SK-MEL-5 (cell line): ENCODE data around the gene NFIB. TPM values are rescaled to one million over a fixed set of nuclear protein-coding genes. Genes with fewer than 3 reads are reported as not detected.

ENCODE experiments used
- DNase-seq: peaks from one replicate; pipeline ENCODE4 v3.0.0-alpha.2; 2016; ENCODE audit warnings: low read depth, low spot score
- in situ Hi-C: cut with HindIII; loops from 2 replicates; pipeline ENCODE4 v1.10.0; 2016; ENCODE audit warnings: low sequenced_read_pairs, high pct_unique_total_duplicates, low pct_unique_long_range_greater_than_20kb
- total RNA-seq: library from RNA; depleted of rRNA; stranded (reverse); fragments of >200 nt; shearing (Covaris generic); gene quantifications from 2 replicates; pipeline ENCODE4 v1.2.3, GENCODE V29; 2014

NFIB gene
- total RNA-seq, 1 experiment from 2014 or later, result 11.7 TPM

GRCh38 chr9:14323985-14324650, 10.2 kb upstream of the NFIB start:
- in situ Hi-C loops, result no loop called here
- DNase-seq, result no peak

GRCh38 chr9:14323083-14323971, 9.4 kb upstream of the NFIB start:
- in situ Hi-C loops, result no loop called here

DNA sequence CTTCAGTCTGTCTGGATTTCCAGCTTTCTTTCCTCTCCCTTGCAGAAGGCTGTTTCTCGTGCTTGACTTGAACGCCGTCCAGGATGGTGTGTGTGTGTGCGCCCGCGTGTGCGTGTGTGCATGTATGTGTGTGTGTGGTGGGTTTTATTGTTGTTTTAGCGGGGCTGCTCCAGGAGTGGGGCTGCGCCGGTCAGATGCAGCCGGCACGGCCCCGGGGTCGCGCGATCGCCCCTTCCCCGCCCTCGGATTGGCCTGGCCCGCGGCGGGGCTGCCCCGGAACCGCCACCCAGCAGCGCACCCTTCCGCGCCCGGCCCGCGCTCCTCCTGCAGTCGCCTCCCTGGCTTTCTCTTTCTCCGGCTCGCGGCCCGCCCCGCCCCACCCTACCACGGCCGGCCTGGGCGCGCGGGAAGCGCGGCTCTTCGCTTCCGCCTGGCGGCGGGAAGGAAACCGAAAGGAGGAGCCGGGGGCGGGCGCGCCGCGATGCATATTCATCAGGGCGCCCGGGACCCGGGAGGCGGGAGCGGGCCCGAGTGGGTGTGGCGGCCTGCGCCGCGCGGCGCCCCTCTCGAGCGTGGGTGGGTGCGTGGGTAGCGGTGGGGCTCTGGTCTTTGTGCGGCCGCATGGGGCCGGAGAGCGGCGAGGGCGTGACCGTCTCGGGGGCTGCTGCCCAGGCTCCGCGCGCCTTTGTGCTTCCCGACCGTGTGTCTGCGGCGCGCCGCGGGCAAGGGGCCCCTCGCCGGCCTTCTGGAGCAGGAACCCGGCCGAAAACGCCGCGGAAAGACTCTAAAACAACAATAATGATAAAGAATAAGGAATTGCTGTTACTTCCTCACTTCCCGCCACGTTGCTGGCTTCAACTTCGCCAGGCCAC, 8.5 kb upstream of the NFIB start:
- peak; percentile 89 for DNase-seq
- in situ Hi-C loops, result no loop called here

More at GRCh38 chr9:14323083-14323971, 9.4 kb upstream of the NFIB start:
- DNase-seq, result no peak

GRCh38 chr9:14321517-14322130, 7.7 kb upstream of the NFIB start:
- in situ Hi-C loops, result no loop called here

GRCh38 chr9:14320271-14321181, 6.6 kb upstream of the NFIB start:
- peak; percentile 48 for DNase-seq
- in situ Hi-C loops, result no loop called here

More at GRCh38 chr9:14321517-14322130, 7.7 kb upstream of the NFIB start:
- DNase-seq, result no peak

GRCh38 chr9:14318934-14319580, 5.1 kb upstream of the NFIB start:
- in situ Hi-C loops, result no loop called here
- no peak for DNase-seq

- in situ Hi-C loops, result no loop called here
- no peak for DNase-seq
Measured at GRCh38 chr9:14318361-14318760, 4.4 kb upstream of the NFIB start.

GRCh38 chr9:14317667-14318320, 3.9 kb upstream of the NFIB start:
- in situ Hi-C loops, result no loop called here
- no peak for DNase-seq

DNA sequence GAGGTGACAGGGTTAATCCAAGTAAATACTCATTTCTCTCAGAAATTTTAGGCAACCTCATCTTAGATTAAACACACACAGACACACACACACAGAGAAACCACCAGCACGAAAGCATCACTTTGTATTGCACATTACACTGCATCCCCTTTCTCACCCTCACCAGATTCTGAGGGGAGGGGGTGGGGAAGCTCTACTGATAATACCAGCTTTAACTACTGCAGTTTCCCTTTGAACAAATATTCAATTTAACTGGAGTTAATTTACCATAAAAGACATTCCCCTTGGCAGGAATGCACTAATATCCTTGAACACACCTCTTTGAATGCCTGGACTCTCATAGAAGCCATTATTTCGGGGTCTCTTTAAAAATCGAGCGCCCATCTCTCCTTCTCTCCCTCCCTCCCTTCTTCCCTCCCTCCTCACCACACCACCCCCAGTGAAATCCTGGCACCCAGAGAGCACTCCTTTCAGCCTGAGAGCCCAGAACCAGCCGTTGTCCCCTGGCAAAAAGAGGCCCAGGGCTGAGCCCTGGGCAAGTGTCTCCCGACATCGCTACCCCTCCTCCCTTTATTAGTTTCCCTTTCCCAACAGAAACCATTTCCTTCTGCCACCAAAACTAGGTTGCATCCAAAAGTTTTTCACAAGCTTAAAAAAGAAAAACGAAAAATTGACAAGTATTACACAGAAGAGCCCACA, 2.8 kb upstream of the NFIB start:
- DNase-seq, result no peak
- in situ Hi-C loops, result no loop called here

DNA sequence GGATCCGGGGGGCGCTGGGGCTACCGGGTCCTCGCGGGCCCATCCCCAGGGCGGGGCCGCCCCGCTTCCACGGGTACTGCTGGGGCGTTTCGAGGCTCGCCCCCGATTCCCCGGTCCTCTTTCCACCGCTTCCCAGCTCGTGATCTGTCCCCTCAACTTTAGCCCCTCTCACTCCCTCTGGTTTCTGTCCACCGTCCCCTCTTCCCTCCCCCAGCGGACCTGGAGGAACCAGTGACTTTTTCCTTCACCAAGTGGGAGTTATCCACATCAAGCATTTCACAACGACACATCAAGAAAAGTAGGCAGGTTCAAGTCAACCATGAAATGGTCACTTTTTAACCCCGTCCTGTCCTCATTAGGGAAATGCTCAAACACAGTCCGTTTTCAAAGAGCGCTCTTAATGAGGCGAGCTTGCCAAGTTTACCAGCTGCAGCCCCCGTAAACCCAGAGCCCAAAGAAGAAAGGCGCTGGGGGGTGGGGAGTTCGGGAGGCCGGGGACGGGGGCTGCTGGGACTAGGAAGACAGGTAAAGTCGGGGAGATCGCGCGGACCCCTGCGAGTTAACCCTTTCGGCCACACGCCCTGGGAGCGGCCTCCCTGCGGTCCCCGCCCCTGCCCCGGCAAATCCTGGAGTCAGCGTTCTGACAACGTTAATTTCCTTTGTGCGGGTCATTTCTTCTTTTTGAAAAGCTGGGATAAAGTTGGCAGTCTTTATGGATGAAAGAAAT, 2.1 kb upstream of the NFIB start:
- in situ Hi-C loops, result no loop called here
- peak; percentile 28 for DNase-seq

DNA sequence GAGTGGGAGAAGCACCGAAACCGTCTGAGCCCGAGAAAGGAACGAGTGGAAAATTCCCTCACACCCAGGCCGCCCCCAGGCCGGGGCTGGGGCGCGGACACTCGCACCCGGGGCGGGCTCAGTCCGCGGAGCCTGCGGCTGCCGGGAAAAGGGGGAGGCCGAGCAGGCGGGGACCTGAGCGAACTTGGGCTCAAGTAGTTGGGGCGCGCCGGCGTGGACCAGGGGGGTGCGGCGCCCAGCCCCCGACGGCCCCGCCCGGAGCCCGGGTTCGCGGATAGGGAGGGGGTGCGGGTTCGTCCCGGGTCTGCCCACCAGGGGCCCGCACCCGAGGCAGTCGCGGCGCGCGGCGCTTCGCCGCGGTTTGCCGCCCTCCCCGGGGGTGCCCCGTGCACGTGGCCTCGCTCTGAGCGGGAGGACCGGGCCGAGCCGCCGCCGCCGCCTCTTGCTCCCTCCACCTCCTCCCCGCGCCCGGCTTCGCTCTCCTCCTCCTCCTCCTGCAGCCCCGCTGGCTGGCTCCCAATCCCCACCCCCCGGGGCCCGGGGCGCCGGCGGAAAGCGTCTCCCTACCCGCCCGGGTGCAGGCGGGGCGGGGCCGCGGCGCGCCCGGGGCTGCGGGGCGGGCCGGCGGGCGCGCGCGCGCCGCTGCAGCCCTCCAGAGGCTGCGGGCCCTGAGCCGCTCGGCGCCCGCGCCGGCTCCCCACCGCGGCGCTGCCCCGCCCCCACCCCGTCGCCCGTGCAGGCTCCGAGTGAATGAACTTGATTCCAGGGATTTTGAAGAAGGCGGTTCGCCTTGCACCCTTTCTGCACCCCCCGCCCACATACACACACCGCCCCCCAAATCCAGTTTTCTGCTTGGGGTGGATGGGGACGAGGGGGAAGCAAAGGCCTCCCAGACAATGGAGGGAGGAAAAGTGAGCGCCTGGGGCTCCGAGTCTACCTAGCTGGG, 1.3 kb upstream of the NFIB start:
- in situ Hi-C loops, result no loop called here
- peak; percentile 75 for DNase-seq

DNA sequence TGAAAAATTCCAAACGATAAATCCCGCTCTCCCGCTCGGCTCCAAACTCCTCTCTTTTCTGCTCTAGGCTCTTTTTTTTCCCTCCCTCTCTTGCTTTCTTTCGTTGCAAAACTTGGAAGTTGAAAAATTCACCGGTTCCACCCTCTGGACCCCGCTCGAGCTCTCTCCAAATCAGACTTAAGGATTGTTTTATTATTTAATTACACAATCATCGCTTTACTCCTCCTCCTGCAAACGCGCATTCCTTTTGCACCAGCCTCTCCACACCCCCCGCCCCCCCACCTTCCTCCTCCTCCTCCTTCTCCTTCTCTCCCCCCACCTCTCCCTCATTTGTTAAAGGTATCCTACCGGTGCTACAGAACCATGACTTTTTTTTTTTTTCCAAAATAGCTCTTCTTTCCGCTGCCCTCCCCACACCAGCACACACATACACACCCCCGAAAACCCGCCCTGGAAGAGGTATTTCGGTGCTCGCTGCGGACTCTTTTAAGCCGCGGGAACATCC, 535 bp upstream of the NFIB start:
- DNase-seq, result peak; percentile 83
- in situ Hi-C loops, result no loop called here

GRCh38 chr9:14313378-14313940, 482 bp downstream of the NFIB start:
- in situ Hi-C loops, result no loop called here
- DNase-seq, result no peak
